NCI-H2029 treated with DMSO at 0.1 percent for 48 hours (cell line): ENCODE data around the gene MTMR3.

Experiments used
- DNase-seq: peaks from one replicate; lab custom pipeline; 2025; lab: John Stamatoyannopoulos, UW

MTMR3 gene

GRCh38 chr22:30027169-30027568 is 144.2 kb downstream of the MTMR3 start:
- no peak for DNase-seq

- DNase-seq, result no peak
Measured at GRCh38 chr22:30027791-30028190, 144.8 kb downstream of the MTMR3 start.

- DNase-seq, result no peak
Measured at GRCh38 chr22:30028731-30029130, 145.8 kb downstream of the MTMR3 start.

GRCh38 chr22:30029512-30029911 is 146.5 kb downstream of the MTMR3 start:
- DNase-seq, result no peak

- no peak for DNase-seq
Measured at GRCh38 chr22:30030329-30030728, 147.4 kb downstream of the MTMR3 start.

- DNase-seq, result no peak
Measured at GRCh38 chr22:30031328-30031727, 148.4 kb downstream of the MTMR3 start.

GRCh38 chr22:30031764-30032455 is 148.9 kb downstream of the MTMR3 start:
- no peak for DNase-seq

GRCh38 chr22:30033137-30033536 is 150.2 kb downstream of the MTMR3 start:
- DNase-seq, result no peak

- no peak for DNase-seq
Measured at GRCh38 chr22:30033901-30034300, 150.9 kb downstream of the MTMR3 start.

GRCh38 chr22:30036656-30037055 is 153.7 kb downstream of the MTMR3 start:
- DNase-seq, result no peak

GRCh38 chr22:30038219-30038618 is 155.2 kb downstream of the MTMR3 start:
- DNase-seq, result no peak

- DNase-seq, result no peak
Measured at GRCh38 chr22:30040499-30041260, 157.7 kb downstream of the MTMR3 start.

GRCh38 chr22:30041475-30041874 is 158.5 kb downstream of the MTMR3 start:
- DNase-seq, result no peak

GRCh38 chr22:30041881-30042280 is 158.9 kb downstream of the MTMR3 start:
- no peak for DNase-seq

GRCh38 chr22:30043161-30043560 is 160.2 kb downstream of the MTMR3 start:
- no peak for DNase-seq

GRCh38 chr22:30044369-30044768 is 161.4 kb downstream of the MTMR3 start:
- DNase-seq, result peak; percentile 36

- no peak for DNase-seq
Measured at GRCh38 chr22:30044881-30045493, 162.0 kb downstream of the MTMR3 start.

GRCh38 chr22:30045494-30045887 is 162.5 kb downstream of the MTMR3 start:
- no peak for DNase-seq

GRCh38 chr22:30045901-30046715 is 163.1 kb downstream of the MTMR3 start:
- no peak for DNase-seq

GRCh38 chr22:30046716-30047363 is 163.9 kb downstream of the MTMR3 start:
- DNase-seq, result no peak

GRCh38 chr22:30047364-30047738 is 164.4 kb downstream of the MTMR3 start:
- peak; percentile 23 for DNase-seq

GRCh38 chr22:30048681-30049080 is 165.7 kb downstream of the MTMR3 start:
- DNase-seq, result no peak
